Measurements from ENCODE around the gene MTX1. TPM values are rescaled to one million over a fixed set of nuclear protein-coding genes. Genes with fewer than 3 reads are reported as not detected.

The MTX1 gene
- polyA plus RNA-seq, 1 donor (not counting 4 experiments of a cell fraction or from before 2014, with no cell fraction given): 43.4 TPM

DNA sequence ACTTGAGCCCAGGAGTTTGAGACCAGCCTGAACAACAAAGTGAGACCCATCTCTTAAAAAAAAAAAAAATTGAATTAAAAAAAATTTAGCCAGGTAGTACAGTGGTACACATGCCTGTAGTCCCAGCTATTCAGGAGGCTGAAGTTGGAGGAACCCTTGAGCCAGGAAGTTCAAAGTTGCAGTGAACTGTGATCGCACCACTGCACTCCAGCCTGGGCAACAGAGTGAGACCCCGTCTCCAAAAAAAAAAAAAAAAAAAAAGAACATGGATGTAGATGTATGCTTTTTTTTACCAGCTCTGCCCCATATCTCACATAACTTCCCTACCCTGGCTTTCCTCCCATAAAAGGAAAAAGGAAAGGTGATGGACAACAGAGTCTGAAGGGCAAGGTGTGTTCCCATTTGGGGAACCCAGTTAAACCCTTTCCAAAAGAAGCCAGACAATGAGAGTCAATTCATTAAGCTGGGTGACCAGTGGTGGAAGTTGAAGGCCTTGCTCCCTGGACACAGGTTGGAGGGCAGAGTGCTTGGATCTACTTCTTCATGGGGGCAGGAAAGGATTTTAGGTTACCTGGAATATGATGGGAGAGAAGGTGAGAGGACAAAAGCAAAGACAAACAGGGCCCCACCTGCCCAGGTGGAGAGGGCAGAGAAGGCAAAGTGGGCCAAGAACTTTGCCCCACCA lies 38.3 kb upstream of the MTX1 start:
- FAIRE-seq: no peak
- peaks cover 16% of the 10 kb centered on the region for H3K79me2 ChIP-seq (ENCODE audit: control insufficient read depth, insufficient read depth, low read length)
- no peaks in the 10 kb centered on the region for H3K9me3 ChIP-seq (ENCODE audit: control insufficient read depth, low read depth, low read length)
- H3K4me1 ChIP-seq (ENCODE audit: control insufficient read depth, extremely low read depth, insufficient read depth, low read length): peaks cover 18% of the 10 kb centered on the region
- no peak for TF ChIP-seq EZH2 (IDR thresholded peaks at IDR 0.05; ENCODE audit: low read length)
- TF ChIP-seq, protein P1, sequence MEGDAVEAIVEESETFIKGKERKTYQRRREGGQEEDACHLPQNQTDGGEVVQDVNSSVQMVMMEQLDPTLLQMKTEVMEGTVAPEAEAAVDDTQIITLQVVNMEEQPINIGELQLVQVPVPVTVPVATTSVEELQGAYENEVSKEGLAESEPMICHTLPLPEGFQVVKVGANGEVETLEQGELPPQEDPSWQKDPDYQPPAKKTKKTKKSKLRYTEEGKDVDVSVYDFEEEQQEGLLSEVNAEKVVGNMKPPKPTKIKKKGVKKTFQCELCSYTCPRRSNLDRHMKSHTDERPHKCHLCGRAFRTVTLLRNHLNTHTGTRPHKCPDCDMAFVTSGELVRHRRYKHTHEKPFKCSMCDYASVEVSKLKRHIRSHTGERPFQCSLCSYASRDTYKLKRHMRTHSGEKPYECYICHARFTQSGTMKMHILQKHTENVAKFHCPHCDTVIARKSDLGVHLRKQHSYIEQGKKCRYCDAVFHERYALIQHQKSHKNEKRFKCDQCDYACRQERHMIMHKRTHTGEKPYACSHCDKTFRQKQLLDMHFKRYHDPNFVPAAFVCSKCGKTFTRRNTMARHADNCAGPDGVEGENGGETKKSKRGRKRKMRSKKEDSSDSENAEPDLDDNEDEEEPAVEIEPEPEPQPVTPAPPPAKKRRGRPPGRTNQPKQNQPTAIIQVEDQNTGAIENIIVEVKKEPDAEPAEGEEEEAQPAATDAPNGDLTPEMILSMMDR (optimal IDR thresholded peaks at IDR 0.05 in 1 of 3, IDR thresholded peaks at IDR 0.05 in 1 of 3, conservative IDR thresholded peaks at IDR 0.05 in 1 of 3; ENCODE audit: extremely low read depth in 1 of 3, insufficient read depth in 2 of 3, low read length in 3 of 3): no peak
- H3K36me3 ChIP-seq (ENCODE audit: control insufficient read depth in 2 of 2, extremely low read depth in 1 of 2, insufficient read depth in 2 of 2, low read length in 2 of 2): peaks cover 9 to 12% of the 10 kb centered on the region in 2 experiments
- H3K27ac ChIP-seq (ENCODE audit: control insufficient read depth, insufficient read depth, low read length): no peak overlapping the region
- DNase-seq (ENCODE audit: low read depth, low spot score): no peak
- dilution Hi-C loops (cut with MboI; ENCODE audit: extremely low pct_ligation_motif_present, low sequenced_read_pairs): no loop called here
- H2AFZ ChIP-seq (ENCODE audit: control insufficient read depth, low read length): no peak overlapping the region
- H3K9me1 ChIP-seq (ENCODE audit: control insufficient read depth, extremely low read depth, insufficient read depth, low read length): no peaks in the 10 kb centered on the region
- no peak overlapping the region for H3K9ac ChIP-seq (ENCODE audit: control insufficient read depth, extremely low read depth, insufficient read depth, low read length)
- H3K4me2 ChIP-seq (ENCODE audit: control insufficient read depth, extremely low read depth, insufficient read depth, low read depth, low read length): no peak overlapping the region
- H4K20me1 ChIP-seq (ENCODE audit: control insufficient read depth, extremely low read depth, insufficient read depth, low read length): no peaks in the 10 kb centered on the region
- H3K27me3 ChIP-seq (ENCODE audit: control insufficient read depth, extremely low read depth, insufficient read depth, low read length): no peaks in the 10 kb centered on the region
- no peak overlapping the region for H3K4me3 ChIP-seq (ENCODE audit: control insufficient read depth in 2 of 3, extremely low read depth in 1 of 3, insufficient read depth in 2 of 3, low read depth in 1 of 3, low read length in 3 of 3)

DNA sequence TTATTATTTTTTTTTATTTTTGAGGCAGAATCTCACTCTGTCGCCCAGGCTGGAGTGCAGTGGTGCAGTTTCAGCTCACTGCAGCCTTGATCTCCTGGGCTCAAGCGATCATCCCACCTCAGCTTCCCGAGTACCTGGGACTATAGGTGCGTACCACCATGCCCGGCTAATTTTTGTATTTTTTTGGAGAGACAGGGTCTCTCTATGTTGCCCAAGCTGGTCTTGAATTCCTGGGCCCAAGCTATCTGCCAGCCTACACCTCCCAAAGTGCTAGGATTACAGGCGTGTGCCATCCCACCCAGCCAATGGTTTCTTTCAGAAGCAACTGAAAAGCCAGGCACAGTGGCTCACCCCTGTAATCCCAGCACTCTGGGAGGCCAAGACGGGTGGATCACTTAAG lies 37.7 kb upstream of the MTX1 start:
- Histone ChIP-seq H3K4me2 (ENCODE audit: control insufficient read depth, extremely low read depth, insufficient read depth, low read depth, low read length) (no peak overlapping the region), H3K4me3 (ENCODE audit: control insufficient read depth in 2 of 3, extremely low read depth in 1 of 3, insufficient read depth in 2 of 3, low read depth in 1 of 3, low read length in 3 of 3) (no peak overlapping the region), H3K9ac (ENCODE audit: control insufficient read depth, extremely low read depth, insufficient read depth, low read length) (no peak overlapping the region), H3K9me3 (ENCODE audit: control insufficient read depth, low read depth, low read length) (no peaks in the 10 kb centered on the region), H3K36me3 (ENCODE audit: control insufficient read depth in 2 of 2, extremely low read depth in 1 of 2, insufficient read depth in 2 of 2, low read length in 2 of 2) (peaks cover 9 to 12% of the 10 kb centered on the region in 2 experiments), H3K4me1 (ENCODE audit: control insufficient read depth, extremely low read depth, insufficient read depth, low read length) (peaks cover 18% of the 10 kb centered on the region), H3K79me2 (ENCODE audit: control insufficient read depth, insufficient read depth, low read length) (peaks cover 16% of the 10 kb centered on the region), H3K27ac (ENCODE audit: control insufficient read depth, insufficient read depth, low read length) (no peak overlapping the region), H2AFZ (ENCODE audit: control insufficient read depth, low read length) (no peak overlapping the region), H4K20me1 (ENCODE audit: control insufficient read depth, extremely low read depth, insufficient read depth, low read length) (no peaks in the 10 kb centered on the region), H3K9me1 (ENCODE audit: control insufficient read depth, extremely low read depth, insufficient read depth, low read length) (no peaks in the 10 kb centered on the region), H3K27me3 (ENCODE audit: control insufficient read depth, extremely low read depth, insufficient read depth, low read length) (no peaks in the 10 kb centered on the region)
- dilution Hi-C loops (cut with MboI; ENCODE audit: extremely low pct_ligation_motif_present, low sequenced_read_pairs): no loop called here
- DNase-seq (ENCODE audit: low read depth, low spot score) (no peak), FAIRE-seq (no peak)
- TF ChIP-seq, protein P1 (optimal IDR thresholded peaks at IDR 0.05 in 1 of 3, IDR thresholded peaks at IDR 0.05 in 1 of 3, conservative IDR thresholded peaks at IDR 0.05 in 1 of 3; ENCODE audit: extremely low read depth in 1 of 3, insufficient read depth in 2 of 3, low read length in 3 of 3): no peak
- no peak for TF ChIP-seq EZH2 (IDR thresholded peaks at IDR 0.05; ENCODE audit: low read length)

Measured in keratinocyte (primary cell).